ENCODE measurements around the gene PYGO2. TPM values are rescaled to one million over a fixed set of nuclear protein-coding genes. Genes with fewer than 3 reads are reported as not detected.
A peak's percentile ranks its signal among the peaks of the same experiment; 100 is the strongest.

PYGO2 gene
- total RNA-seq, 3 donors from 2014 or later (not counting 1 experiment from before 2014, with no cell fraction given), result 21.6 to 32.1 (median 27.5) TPM

GRCh38 chr1:154945160-154945961 lies 16.2 kb downstream of the PYGO2 start:
- no peaks in the 10 kb centered on the region for H3K36me3 Mint-ChIP-seq
- Histone ChIP-seq H3K27ac (ENCODE audit: low read length) (no peak overlapping the region), H3K27me3 (ENCODE audit: control insufficient read depth, insufficient read depth, low read length) (no peaks in the 10 kb centered on the region), H3K9me3 (ENCODE audit: control insufficient read depth, insufficient read depth, low read length) (no peaks in the 10 kb centered on the region), H3K4me1 (ENCODE audit: control insufficient read depth, insufficient read depth, low read length) (peaks cover 46% of the 10 kb centered on the region), H3K36me3 (ENCODE audit: control insufficient read depth, insufficient read depth, low read length) (peaks cover 40% of the 10 kb centered on the region), H3K4me3 (ENCODE audit: low read length) (no peak overlapping the region)
- intact Hi-C loops (cut with micrococcal nuclease), result no loop called here
- no peaks in the 10 kb centered on the region for H3K9me3 Mint-ChIP-seq
- no peaks in the 10 kb centered on the region for H3K27me3 Mint-ChIP-seq (ENCODE audit: low read depth in 2 of 2)
- H3K4me1 Mint-ChIP-seq, result peaks cover 4 to 25% of the 10 kb centered on the region in 2 donors
- DNase-seq (no peak), ATAC-seq (no peak)
- 88% methylated on average over 15 of the region's 15 CpGs for WGBS (ENCODE audit: insufficient coverage)
- TF ChIP-seq CTCF (IDR thresholded peaks at IDR 0.05), result no peak
- H3K27ac Mint-ChIP-seq, result peak overlapping the region in 1 of 2 donors; percentile 25
- H3K4me3 Mint-ChIP-seq, result no peak overlapping the region

GRCh38 chr1:154944401-154945159 lies 17.0 kb downstream of the PYGO2 start:
- no peak for TF ChIP-seq CTCF (IDR thresholded peaks at IDR 0.05)
- peaks cover 39% of the 10 kb centered on the region for H3K36me3 ChIP-seq (ENCODE audit: control insufficient read depth, insufficient read depth, low read length)
- Mint-ChIP-seq H3K27me3 (ENCODE audit: low read depth in 2 of 2) (no peaks in the 10 kb centered on the region), H3K36me3 (no peaks in the 10 kb centered on the region), H3K4me1 (peaks cover 4 to 28% of the 10 kb centered on the region in 2 donors), H3K4me3 (no peak overlapping the region), H3K9me3 (no peaks in the 10 kb centered on the region), H3K27ac (peak overlapping the region in 1 of 2 donors; percentile 73)
- H3K4me3 ChIP-seq (ENCODE audit: low read length), result no peak overlapping the region
- DNase-seq (no peak), ATAC-seq (no peak)
- peaks cover 49% of the 10 kb centered on the region for H3K4me1 ChIP-seq (ENCODE audit: control insufficient read depth, insufficient read depth, low read length)
- H3K9me3 ChIP-seq (ENCODE audit: control insufficient read depth, insufficient read depth, low read length), result no peaks in the 10 kb centered on the region
- 65% methylated on average over 9 of the region's 9 CpGs for WGBS (ENCODE audit: insufficient coverage)
- intact Hi-C loops (cut with micrococcal nuclease), result no loop called here
- H3K27me3 ChIP-seq (ENCODE audit: control insufficient read depth, insufficient read depth, low read length), result no peaks in the 10 kb centered on the region
- H3K27ac ChIP-seq (ENCODE audit: low read length), result no peak overlapping the region

- no peak overlapping the region for H3K4me3 ChIP-seq (ENCODE audit: low read length)
- intact Hi-C loops (cut with micrococcal nuclease), result no loop called here
- H3K27me3 ChIP-seq (ENCODE audit: control insufficient read depth, insufficient read depth, low read length), result no peaks in the 10 kb centered on the region
- H3K36me3 Mint-ChIP-seq, result no peaks in the 10 kb centered on the region
- no peaks in the 10 kb centered on the region for H3K27me3 Mint-ChIP-seq (ENCODE audit: low read depth in 2 of 2)
- H3K9me3 ChIP-seq (ENCODE audit: control insufficient read depth, insufficient read depth, low read length), result no peaks in the 10 kb centered on the region
- peaks cover 4 to 32% of the 10 kb centered on the region in 2 donors for H3K4me1 Mint-ChIP-seq
- peaks cover 38% of the 10 kb centered on the region for H3K36me3 ChIP-seq (ENCODE audit: control insufficient read depth, insufficient read depth, low read length)
- peak; percentile 46 for TF ChIP-seq CTCF (IDR thresholded peaks at IDR 0.05)
- DNase-seq, result peak in 1 of 2 donors; percentile 75
- peak overlapping the region; percentile 11 for H3K27ac ChIP-seq (ENCODE audit: low read length)
- peaks cover 49% of the 10 kb centered on the region for H3K4me1 ChIP-seq (ENCODE audit: control insufficient read depth, insufficient read depth, low read length)
- no peaks in the 10 kb centered on the region for H3K9me3 Mint-ChIP-seq
- ATAC-seq, result peak in 2 of 3 donors; percentile 33 to 39
- WGBS (ENCODE audit: insufficient coverage), result 33% methylated on average over 6 of the region's 6 CpGs
- peak overlapping the region; percentile 22 to 73 for H3K27ac Mint-ChIP-seq
- H3K4me3 Mint-ChIP-seq, result no peak overlapping the region
These were observed 17.8 kb downstream of the PYGO2 start for GRCh38 chr1:154943649-154944400.

Data from natural killer cell (primary cell).